ENCODE measurements around the gene FOXR1.
A peak's percentile ranks its signal among the peaks of the same experiment; 100 is the strongest.
"Not testable (repeated sequence)": the region's sequence is repeated elsewhere in the genome, so short reads cannot be mapped to it uniquely, and the experiment has no call there.

FOXR1 gene

DNA sequence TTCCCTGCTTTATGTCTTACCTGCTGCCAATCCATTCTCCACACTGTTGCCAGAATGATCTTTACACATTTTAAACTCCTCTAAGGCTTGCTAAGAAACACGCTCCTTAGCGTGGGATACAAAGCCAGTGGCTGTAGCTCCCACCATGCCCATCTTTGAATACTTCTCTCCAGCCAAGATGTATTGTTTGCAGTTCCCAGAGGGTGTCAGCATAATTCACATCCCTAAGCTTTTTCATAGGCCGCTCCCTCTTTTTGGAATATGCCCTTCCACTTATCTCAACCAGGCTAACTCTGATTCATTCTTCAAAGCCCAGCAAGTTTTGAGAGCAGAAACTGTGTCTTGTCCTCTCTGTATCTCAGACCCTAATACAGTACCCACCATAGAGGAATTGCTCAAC lies 23.6 kb upstream of the FOXR1 start:
- no peak for DNase-seq

DNA sequence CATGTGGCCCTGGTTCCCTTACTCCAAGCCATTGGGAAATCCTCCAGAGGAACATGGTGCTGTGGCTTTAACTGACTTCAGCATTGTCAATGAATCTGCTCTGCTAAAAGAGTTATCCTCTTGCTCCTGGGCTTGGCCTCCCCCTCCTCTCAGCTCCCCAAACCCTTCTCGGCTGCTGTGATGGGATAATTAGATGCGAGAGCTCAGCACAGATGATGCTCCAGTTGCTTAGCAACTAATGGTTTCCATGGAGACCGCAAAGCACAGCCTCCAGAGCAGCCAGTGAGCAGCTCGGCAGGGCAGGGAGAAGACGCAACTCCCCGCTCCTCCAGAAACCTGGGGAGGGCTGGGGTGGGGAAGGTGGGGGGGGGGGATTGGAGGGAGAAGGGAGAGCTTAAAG lies 18.3 kb upstream of the FOXR1 start:
- DNase-seq, result no peak

DNA sequence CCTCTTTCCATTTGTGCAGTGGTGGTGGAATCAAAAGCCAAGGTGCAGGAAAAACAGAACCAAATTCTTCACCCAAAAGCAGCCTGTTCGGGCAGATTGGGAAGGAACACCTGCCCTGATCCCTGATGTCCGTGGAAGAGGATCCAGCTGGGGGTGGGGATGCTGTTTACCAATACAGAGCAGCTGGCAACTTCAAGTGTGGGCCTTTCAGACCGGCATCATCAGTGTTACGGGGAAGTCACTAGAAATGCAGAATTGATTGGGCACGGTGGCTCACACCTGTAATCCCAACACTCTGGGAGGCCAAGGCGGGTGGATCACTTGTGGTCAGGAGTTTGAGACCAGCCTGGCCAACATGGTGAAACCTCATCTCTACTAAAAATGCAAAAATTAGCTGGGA lies 17.6 kb upstream of the FOXR1 start:
- not testable (repeated sequence) for DNase-seq

DNA sequence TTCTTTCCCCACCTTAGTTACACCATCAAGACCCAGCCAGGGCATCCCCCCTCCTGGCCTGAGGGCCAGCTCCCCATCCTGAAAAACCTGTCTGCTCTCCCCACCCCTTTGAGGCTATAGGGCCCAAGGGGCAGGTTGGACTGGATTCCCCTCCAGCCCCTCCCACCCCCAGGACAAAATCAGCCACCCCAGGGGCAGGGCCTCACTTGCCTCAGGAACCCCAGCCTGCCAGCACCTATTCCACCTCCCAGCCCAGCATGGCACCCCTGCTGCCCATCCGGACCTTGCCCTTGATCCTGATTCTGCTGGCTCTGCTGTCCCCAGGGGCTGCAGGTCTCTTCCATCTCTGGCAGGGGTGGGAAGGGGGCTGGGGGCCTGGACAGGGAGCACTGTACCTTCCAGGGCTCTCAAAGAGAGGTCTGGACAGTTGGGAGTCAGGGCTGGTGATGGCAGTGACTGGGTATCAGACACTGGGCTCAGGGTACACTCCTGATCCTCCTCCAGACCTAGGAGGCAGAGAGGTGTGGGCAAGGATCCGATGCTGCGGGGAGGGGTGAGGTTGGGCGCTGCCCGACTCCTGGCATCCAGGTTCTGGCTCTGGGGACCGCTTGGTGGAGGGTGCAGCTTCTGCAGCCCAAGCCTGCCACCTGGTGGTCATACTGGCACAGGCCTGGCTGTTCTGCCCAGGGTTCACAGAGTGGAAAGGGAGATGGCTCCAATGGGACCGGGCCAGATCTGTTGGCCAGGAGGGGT lies 15.3 kb upstream of the FOXR1 start, which contains the start of gene UPK2:
Gene UPK2, plus strand, starts transcription at position 205 of the 753 bp plus-strand sequence. Its CDS starts 53 bp downstream, at position 258.
- DNase-seq, result peak; percentile 85 to 89

DNA sequence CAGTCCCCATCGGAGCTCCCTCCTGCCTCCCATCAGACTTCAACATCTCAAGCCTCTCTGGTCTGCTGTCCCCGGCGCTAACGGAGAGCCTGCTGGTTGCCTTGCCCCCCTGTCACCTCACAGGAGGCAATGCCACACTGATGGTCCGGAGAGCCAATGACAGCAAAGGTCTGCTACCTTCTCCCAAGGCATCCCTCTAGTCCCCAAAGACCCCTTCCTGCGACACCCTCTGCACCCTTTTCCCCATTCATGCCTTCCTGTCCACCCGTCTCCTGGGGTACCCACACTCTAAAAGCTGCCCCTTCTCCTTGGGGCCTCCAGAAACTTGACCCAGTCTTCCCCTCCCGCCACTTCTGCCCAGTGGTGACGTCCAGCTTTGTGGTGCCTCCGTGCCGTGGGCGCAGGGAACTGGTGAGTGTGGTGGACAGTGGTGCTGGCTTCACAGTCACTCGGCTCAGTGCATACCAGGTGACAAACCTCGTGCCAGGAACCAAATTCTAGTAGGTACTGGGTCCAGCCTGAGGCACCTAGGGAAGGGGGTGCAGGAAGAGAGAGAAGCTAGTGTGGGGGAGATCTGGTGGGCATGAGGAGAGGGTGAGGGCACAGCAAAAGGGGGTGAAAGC lies 14.6 kb upstream of the FOXR1 start:
- DNase-seq, result no peak

DNA sequence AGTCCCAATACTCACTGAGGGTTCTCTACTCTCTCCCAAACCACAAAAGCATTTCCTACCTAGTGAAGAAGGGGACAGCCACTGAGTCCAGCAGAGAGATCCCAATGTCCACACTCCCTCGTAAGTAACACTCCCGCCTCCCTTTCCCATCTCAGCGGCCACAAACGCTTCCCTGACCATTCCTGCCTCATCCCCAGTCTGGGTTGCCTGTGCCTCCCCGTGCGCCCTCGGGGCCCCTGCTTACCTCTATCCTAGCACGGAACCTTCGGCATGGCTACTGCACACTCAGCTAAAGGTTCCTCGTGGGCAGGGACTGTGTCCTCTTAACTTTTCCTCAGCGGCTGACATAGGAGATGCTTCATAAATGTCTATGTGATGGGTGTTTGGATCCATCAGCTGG lies 14.0 kb upstream of the FOXR1 start:
- no peak for DNase-seq

DNA sequence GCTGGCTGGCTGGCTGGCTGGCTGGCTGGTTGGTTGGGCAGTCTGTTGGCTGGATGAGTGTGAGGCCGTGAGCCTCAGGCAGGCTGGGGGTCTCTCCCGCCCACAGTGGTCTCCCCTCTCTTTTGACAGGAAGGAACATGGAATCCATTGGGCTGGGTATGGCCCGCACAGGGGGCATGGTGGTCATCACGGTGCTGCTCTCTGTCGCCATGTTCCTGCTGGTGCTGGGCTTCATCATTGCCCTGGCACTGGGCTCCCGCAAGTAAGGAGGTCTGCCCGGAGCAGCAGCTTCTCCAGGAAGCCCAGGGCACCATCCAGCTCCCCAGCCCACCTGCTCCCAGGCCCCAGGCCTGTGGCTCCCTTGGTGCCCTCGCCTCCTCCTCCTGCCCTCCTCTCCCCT lies 13.6 kb upstream of the FOXR1 start:
- no peak for DNase-seq

DNA sequence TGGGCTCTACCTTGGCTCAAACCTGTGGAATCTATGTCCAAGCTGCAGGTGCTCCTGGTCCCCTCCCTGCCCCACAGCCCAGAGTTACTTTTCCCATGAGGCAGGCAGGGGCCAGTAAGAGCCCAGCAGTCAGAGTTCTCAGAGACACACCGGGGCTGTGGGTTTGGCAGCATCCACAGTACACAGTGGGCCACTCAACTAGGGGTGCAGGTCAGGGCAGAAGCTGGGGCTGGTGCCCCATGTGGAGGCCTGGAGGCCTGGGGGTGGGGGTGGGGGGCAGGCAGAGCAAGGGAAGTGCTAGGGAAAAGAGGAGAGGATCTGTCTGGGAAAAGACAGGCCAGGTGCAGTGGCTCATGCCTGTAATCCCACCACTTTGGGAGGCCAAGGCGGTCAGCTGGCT lies 13.0 kb upstream of the FOXR1 start:
- DNase-seq, result no peak

DNA sequence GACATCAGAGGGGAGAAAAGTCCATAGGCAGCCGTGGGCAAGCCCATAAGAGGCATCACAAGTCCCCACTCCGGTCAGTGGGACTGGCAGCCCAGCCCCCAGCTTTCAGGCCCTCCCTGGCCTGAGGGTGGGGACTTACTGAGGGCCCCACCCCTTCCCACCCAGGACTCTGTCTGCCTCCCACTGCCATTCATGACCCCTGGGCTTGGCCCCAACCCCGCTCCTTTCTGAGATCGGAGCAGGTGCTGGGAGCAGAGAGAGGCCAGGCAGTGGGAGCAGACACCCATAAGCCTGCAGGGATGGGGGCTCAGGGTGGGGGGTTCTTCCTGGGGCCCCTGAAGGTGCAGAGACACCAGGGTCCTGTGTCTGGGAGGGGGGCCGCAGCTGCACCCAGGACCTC lies 10.4 kb upstream of the FOXR1 start:
- DNase-seq, result no peak

DNA sequence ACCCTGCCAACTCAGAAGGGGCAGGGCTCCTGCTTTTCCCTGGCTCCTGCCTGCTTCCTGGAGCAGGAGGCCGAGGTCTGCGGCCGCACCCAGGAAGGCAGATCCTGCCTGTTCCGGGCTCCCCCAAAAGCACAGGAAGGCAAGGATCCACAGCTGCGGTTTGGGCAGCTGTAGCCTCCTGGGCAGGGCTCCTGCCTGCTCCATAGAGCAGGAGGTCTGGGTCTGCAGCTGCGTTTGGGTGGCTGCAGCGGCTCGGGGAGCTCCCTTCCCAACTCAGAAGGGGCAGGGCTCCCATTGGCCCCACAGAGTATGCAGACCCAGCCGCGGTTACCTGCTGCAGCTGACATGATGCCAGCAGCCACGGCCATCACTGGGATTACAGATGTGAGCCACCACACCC lies 10.0 kb upstream of the FOXR1 start:
- DNase-seq, result no peak

DNA sequence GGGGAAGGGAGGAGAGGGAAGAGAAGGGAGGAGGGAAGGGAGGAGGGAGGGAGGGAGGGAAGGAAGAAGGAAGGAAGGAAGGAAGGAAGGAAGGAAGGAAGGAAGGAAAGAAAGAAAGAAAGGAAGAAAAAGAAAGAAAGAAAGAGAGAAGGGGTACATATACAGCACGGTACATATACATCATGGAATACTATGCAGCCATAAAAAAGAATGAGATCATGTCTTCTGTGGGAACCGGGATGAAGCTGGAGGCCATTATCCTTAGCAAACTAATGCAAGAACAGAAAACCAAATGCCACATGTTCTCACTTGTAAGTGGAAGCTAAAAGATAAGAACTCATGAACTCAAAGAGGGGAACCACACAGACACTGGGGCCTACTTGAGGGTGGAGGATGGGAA lies 2.1 kb upstream of the FOXR1 start:
- not testable (repeated sequence) for DNase-seq

DNA sequence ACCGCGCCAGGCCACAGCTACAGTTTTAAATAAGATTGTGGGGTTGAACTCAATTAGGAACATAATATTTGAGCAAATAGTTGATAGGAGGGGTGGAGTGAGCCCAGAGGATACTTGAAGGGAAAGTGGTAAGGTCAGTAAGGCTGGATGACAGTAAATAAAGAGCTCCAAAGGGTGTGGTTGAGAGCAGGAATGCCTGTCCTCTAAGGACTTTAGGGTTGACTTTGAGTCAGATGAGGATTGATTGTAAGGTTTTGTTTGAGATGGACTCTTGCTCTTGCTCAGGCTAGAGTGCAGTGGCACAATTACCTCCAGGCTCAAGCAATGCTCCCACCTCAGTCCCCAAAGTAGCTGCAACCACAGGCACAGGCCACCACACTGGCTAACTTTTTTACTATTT lies 2.4 kb downstream of the FOXR1 start:
- no peak for DNase-seq

DNA sequence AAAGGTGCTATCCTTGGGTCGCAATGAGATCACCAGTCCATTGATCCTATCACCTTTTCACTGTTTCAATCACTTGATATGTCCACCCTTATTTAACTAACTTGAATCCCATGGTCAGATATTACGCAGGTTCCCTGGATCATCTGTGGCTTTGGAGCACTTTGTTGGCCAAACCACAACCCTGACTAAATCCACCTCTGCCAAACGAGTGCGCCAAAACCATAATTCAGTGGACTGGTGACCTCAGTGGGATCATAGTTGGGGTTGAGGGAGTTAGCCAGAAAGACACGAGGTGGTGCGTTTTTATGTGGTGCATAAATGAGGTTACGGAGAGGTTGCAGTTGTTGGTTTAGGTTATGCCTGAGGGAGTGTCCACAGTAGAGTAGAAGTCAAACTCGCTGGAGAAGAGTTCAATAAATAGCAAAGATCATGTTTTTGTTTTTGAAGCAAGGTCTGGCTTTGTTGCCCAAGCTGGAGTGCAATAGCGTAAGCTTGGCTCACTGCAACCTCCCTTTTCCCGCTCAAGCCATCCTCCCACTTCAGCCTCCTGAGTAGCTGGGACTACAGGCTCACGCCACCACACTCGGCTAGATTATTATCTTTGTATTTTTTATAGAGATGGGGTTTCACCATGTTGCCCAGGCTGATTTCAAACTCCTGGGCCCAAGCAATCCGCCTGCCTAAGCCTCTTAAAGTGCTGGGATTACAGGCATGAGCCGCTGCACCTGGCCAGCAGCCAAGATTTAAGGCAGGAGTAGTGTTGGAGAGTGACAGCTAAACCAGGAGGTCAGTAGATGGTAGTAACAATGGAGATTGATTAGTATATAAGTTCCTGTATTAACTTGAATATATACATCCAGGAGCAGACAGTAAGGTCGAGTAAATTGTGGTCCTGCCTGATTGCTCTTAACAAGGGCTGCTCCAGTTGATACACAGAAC lies 4.5 kb downstream of the FOXR1 start:
- DNase-seq, result no peak

DNA sequence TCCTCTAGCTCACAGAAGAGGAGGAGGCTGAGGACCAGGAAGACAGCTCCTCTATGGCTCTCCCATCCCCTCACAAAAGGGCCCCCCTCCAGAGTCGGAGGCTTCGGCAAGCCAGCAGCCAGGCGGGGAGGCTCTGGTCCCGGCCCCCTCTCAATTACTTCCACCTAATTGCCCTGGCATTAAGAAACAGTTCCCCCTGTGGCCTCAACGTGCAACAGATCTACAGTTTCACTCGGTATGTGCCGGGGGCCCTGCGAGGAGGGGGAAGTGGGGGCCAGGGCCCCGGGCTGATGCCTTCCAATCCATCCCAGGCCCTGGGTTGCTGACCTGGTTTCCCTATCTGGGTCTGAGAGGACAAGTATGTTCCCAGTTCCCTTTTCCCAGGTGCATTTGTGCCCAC lies 7.9 kb downstream of the FOXR1 start:
- DNase-seq, result no peak

DNA sequence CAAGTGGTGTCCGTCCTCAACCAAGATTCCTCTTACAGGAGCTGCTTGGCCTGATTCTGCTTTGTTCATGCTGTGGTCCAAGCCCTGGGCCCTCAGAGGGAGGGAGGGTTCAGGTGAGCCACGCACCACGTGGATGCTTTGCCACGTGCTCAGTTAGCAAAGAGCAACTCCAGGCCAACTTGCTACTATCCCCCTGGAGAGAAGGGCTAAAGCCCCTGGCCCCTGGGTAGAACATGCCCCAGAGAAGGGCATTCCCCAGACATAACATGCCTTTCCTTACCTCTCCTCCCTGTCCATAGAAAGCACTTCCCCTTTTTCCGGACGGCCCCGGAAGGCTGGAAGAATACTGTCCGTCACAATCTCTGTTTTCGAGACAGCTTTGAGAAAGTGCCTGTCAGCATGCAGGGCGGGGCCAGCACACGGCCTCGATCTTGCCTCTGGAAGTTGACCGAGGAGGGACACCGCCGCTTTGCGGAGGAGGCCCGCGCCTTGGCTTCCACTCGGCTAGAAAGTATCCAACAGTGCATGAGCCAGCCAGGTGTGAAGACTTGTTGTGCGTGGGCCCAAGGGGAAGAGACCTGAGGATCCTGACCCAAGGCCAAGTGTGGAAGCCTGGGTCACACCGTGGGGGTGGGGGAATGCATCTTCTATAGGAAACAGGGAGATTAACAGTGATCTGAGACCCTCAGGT lies 8.8 kb downstream of the FOXR1 start:
- DNase-seq, result no peak

DNA sequence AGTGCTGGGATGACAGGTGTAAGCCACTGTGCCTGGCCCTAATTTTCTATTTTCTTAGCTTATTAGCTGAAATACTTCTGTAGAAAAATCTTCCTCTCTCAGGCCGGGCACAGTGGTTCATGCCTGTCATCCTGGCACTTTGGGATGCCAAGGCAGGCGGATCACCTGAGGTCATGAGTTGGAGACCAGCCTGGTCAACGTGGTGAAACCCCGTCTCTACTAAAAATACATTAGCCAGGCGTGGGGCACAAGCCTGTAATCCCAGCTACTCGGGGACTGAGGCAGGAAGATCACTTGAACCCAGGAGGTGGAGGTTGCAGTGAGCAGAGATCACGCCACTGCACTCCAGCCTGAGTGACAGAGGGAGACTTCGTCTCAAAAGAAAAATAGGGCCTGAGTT lies 12.8 kb downstream of the FOXR1 start:
- not testable (repeated sequence) for DNase-seq

DNA sequence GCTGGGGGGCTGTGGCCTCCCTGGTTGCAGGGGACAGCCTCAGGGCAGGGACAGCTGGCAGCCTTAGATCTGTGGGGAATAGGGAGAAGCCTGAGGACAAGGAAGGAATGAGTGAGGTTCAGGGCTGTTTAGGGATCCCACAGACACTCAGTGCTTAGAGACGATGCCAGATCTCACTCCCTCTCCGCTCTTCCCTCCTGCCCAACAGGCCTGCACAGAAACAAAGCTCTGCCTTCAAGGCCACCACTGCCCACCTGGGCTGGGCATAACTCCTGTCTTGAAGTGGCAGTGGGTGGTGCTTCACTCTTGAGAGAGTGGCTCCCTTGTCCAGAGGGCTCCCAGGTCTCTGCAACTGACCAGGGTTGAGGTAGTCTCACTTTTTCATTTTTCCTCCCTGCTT lies 13.3 kb downstream of the FOXR1 start:
- DNase-seq, result no peak

DNA sequence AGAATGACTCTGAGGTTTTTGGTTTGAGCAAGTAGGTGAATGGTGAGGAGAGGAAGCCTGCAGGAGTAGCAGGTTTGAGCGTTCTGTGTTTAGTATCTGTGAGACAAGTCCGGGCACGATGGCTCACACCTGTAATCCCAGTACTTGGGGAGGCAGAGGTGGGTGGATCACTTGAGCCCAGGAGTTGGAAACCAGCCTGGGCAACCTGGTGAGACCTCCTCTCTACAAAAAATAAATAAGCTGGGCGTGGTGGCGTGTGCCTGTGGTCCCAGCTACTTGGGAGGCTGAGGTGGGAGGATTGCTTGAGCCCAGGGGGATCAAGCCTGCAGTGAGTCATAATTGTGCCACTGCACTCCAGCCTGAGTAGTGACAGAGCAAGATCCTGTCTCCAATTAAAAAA lies 16.7 kb downstream of the FOXR1 start:
- no peak for DNase-seq

DNA sequence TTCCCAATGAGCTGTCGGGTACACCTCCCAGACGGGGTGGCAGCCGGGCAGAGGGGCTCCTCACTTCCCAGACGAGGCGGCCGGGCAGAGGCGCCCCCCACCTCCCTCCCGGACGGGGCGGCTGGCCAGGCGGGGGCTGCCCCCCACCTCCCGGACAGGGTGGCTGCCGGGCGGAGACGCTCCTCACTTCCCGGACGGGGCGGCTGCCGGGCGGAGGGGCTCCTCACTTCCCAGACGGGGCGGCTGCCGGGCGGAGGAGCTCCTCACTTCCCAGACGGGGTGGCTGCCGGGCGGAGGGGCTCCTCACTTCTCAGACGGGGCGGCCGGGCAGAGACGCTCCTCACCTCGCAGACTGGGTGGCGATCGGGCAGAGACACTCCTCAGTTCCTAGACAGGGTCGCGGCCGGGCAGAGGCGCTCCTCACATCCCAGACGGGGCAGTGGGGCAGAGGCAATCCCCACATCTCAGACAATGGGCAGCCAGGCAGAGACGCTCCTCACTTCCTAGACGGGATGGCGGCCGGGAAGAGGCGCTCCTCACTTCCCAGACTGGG lies 20.0 kb downstream of the FOXR1 start:
- not testable (repeated sequence) for DNase-seq

DNA sequence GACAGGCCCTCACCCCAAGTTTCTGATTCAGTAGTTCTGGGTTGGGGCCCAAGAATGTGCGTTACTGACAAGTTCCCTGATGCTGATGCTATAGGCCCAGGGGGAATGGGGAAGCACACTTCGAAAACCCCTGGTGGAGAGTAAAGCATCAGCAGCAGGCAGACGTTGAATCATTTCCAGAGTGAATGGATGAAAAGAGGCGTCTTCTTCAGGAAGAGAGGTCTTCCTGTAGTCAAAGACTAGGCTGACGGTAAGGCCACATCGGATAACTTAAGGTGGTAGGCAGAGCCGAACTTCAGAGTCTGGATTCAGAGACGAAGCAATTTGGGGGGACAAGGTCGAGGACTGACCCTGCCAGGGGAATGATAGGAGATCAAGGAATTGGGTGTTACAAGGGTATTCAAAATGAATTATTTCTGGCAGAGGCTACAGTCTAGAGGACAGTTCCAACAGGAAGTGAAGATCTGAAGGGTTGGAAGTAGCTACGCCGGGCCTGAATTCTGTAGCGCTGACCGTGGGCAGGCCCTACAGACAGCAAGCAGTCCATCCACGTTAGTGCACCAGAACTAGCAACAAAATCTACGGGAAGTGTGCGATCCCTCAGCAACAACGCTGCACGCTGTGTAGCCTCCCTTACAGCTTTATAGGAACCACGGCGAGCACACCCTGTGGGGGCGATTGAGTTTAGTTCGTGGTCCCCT lies 25.5 kb downstream of the FOXR1 start:
- peak; percentile 17 to 55 for DNase-seq

DNA sequence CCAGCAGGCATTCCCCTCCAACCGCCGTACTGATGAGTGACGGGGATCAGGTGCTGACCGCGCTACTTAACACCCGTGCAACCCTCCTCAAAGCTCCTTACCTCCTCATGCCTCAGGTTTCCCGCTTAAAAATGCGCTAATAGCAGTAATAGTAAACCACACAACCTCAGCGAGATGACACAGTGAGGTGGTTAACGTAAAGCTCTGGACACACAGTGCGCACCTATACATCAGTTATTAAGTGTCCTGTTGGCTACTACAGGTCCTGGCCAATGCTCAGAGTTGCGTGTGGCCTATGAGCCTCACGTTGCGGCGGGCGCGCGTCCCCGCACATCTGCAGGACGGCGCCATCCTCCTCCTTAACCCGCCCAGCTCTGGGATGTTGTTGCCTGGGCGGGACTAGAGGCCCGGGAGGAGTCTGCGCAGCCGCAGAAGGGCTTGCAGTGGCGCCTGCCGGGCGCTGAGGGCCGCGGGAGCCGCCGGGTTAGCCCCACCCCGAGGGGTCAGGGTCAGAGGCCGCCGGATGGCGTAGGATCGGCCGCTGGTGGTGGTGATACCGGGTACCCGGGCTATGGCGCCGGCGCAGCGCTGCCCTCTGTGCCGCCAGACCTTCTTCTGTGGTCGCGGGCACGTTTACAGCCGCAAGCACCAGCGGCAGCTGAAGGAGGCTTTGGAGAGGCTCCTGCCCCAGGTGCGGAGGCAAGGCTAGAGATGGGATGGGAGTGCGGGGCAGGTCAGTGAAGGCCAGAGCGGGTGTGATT lies 26.2 kb downstream of the FOXR1 start, which contains the start of gene CENATAC:
Gene CENATAC, plus strand, starts transcription at position 512 of the 761 bp plus-strand sequence. Its CDS starts 60 bp downstream, at position 572.
- DNase-seq, result peak; percentile 94 to 96
